Calu3 (cell line): ENCODE results near the gene CIBAR2. TPM values are rescaled to one million over a fixed set of nuclear protein-coding genes. Genes with fewer than 3 reads are reported as not detected.

Experiments used
- BruUV-seq: library from RNA; stranded (reverse); fragments of 400-500 nt; replicated peaks from 2 replicates; lab custom pipeline; 2021; lab: Mats Ljungman, UMichigan
- CTCF ChIA-PET: fragments of 300-600 bp; sonication (Branson Sonifier 250); formaldehyde crosslinking; loops from one replicate; lab custom pipeline; 2022; ENCODE audit warnings: antibody characterized with exemption; lab: Charles Lee
- DNase-seq: peaks from one replicate; pipeline ENCODE4 v3.0.0; 2022
- H3K27ac Mint-ChIP-seq: one replicate; pipeline ENCODE4 v1.8.0; 2022; ENCODE audit warnings: mixed read lengths; ENCODE audit not compliant: unreplicated experiment
- H3K27me3 Mint-ChIP-seq: one replicate; pipeline ENCODE4 v1.8.0; 2022; ENCODE audit warnings: mixed read lengths; ENCODE audit not compliant: unreplicated experiment
- H3K36me3 Mint-ChIP-seq: one replicate; pipeline ENCODE4 v1.8.0; 2022; ENCODE audit warnings: mild to moderate bottlenecking, moderate library complexity, mixed read lengths; ENCODE audit not compliant: insufficient read depth, unreplicated experiment
- H3K4me1 Mint-ChIP-seq: one replicate; pipeline ENCODE4 v1.8.0; 2022; ENCODE audit warnings: mild to moderate bottlenecking, low read depth, mixed read lengths; ENCODE audit not compliant: unreplicated experiment
- H3K4me3 Mint-ChIP-seq: one replicate; pipeline ENCODE4 v1.8.0; 2022; ENCODE audit warnings: mild to moderate bottlenecking, low read depth, moderate library complexity, mixed read lengths; ENCODE audit not compliant: unreplicated experiment
- H3K9me3 Mint-ChIP-seq: one replicate; pipeline ENCODE4 v1.8.0; 2022; ENCODE audit warnings: low read depth, mixed read lengths; ENCODE audit not compliant: unreplicated experiment
- CTCF ChIP-seq: fragments of 200-600 bp; IDR thresholded peaks from one replicate; pipeline ENCODE4 v1.8.0; 2022; ENCODE audit warnings: antibody characterized with exemption; ENCODE audit not compliant: unreplicated experiment
- intact Hi-C: fragments of 100-400 bp; cut with micrococcal nuclease; formaldehyde crosslinking; loops from one replicate; pipeline ENCODE4 v1.10.0; 2022; ENCODE audit not compliant: unreplicated experiment
- total RNA-seq: library from RNA; stranded (reverse); gene quantifications from 2 replicates; pipeline ENCODE4 v1.2.3, GENCODE V29; 2022

Gene CIBAR2
- total RNA-seq, 1 experiment from 2014 or later = not detected

GRCh38 chr16:85048921-85049562, 63.2 kb downstream of the CIBAR2 start:
- CTCF ChIA-PET = interaction anchor here (0.7 kb wide), 1 partner anchor 11 kb away, joined by 7 read pairs; no protein-coding TSS in a partner anchor
- intact Hi-C loops = no loop called here
- Mint-ChIP-seq H3K36me3 (no peaks in the 10 kb centered on the region), H3K27ac (no peak overlapping the region), H3K27me3 (peaks cover 14% of the 10 kb centered on the region), H3K4me3 (no peak overlapping the region), H3K9me3 (no peaks in the 10 kb centered on the region), H3K4me1 (no peaks in the 10 kb centered on the region)
- BruUV-seq = no TSS peak
- no peak for TF ChIP-seq CTCF
- DNase-seq = no peak

Other genes starting within 250 kb of the CIBAR2 start
- gene ZDHHC7, start 100.9 kb downstream of the CIBAR2 start, total RNA-seq = 100 and 109 TPM in 2 replicates
- 12.4 and 15.1 TPM in 2 replicates for gene KIAA0513, start 84.7 kb downstream of the CIBAR2 start, total RNA-seq